Liver (tissue), 9 donors: Measurements from ENCODE around the gene ADCYAP1R1. TPM values are rescaled to one million over a fixed set of nuclear protein-coding genes. Genes with fewer than 3 reads are reported as not detected.

Experiments
- DNase-seq: peaks from one replicate; pipeline ENCODE4 v3.0.0-alpha.2; 2017; ENCODE audit warnings: low spot score
- H3K27ac ChIP-seq, 2 donors: one replicate each; pipeline ENCODE4 v1.7.0; 2013; ENCODE audit warnings: inconsistent platforms in 2 of 2, low read length in 2 of 2, control low read depth in 1 of 2, low read depth in 1 of 2, mild to moderate bottlenecking in 1 of 2
- H3K27me3 ChIP-seq, 4 donors: one replicate each; pipeline versions ENCODE4 v1.6.1 to v1.7.0; 2013; ENCODE audit warnings: low read length in 3 of 4, inconsistent platforms in 1 of 4, mild to moderate bottlenecking in 1 of 4, moderate library complexity in 1 of 4; ENCODE audit not compliant: control insufficient read depth in 4 of 4, insufficient read depth in 4 of 4
- H3K36me3 ChIP-seq, 4 donors: one replicate each; pipeline versions ENCODE4 v1.6.1 to v1.7.0; 2013; ENCODE audit warnings: low read length in 3 of 4, mild to moderate bottlenecking in 3 of 4, low read depth in 1 of 4, moderate library complexity in 1 of 4; ENCODE audit not compliant: control insufficient read depth in 4 of 4, insufficient read depth in 3 of 4
- H3K4me1 ChIP-seq, 4 donors: one replicate each; pipeline versions ENCODE4 v1.6.1 to v1.7.0; 2013; ENCODE audit warnings: low read length in 3 of 4, mild to moderate bottlenecking in 3 of 4, moderate library complexity in 1 of 4; ENCODE audit not compliant: control insufficient read depth in 4 of 4, insufficient read depth in 4 of 4
- H3K4me3 ChIP-seq, 3 donors: one replicate each; pipeline versions ENCODE4 v1.6.1 to v1.7.0; 2013; ENCODE audit warnings: low read length in 3 of 3, control low read depth in 1 of 3, low read depth in 1 of 3, mild to moderate bottlenecking in 1 of 3
- H3K9ac ChIP-seq, 2 donors: one replicate each; pipeline ENCODE4 v1.7.0; 2013; ENCODE audit warnings: low read length in 2 of 2, mild to moderate bottlenecking in 2 of 2, moderate library complexity in 2 of 2, control low read depth in 1 of 2, low read depth in 1 of 2
- H3K9me3 ChIP-seq, 4 donors: one replicate each; pipeline versions ENCODE4 v1.6.1 to v1.7.0; 2013; ENCODE audit warnings: low read length in 3 of 4; ENCODE audit not compliant: control insufficient read depth in 4 of 4
- ATF3 ChIP-seq: IDR thresholded peaks from 2 replicates; pipeline ENCODE4 v1.6.1; 2016; ENCODE audit warnings: antibody characterized with exemption
- CTCF ChIP-seq: fragments of 150-350 bp; IDR thresholded peaks from 2 replicates; pipeline ENCODE4 v1.5.1; 2017; ENCODE audit warnings: improper control_type of control experiment, low read depth, low read length; ENCODE audit not compliant: missing input control
- EGR1 ChIP-seq, 2 donors: IDR thresholded peaks; 2 replicates each; pipeline ENCODE4 v1.6.1; 2016 to 2018; ENCODE audit warnings: antibody characterized with exemption in 2 of 2, low read depth in 2 of 2
- FOXA1 ChIP-seq: IDR thresholded peaks from 2 replicates; pipeline ENCODE4 v1.6.1; 2016; ENCODE audit warnings: antibody characterized with exemption
- GABPA ChIP-seq, 2 donors: IDR thresholded peaks in 1 of 2; conservative IDR thresholded peaks in 1 of 2; 2 replicates each; pipeline ENCODE4 v1.6.1; 2016; ENCODE audit warnings: antibody characterized with exemption in 2 of 2, mild to moderate bottlenecking in 1 of 2, moderate library complexity in 1 of 2
- HNF4A ChIP-seq, 2 donors: conservative IDR thresholded peaks; 2 replicates each; pipeline ENCODE4 v1.6.1; 2016; ENCODE audit warnings: antibody characterized with exemption in 2 of 2, mild to moderate bottlenecking in 2 of 2
- HNF4G ChIP-seq: IDR thresholded peaks from 2 replicates; pipeline ENCODE4 v1.6.1; 2016; ENCODE audit warnings: antibody characterized with exemption
- JUND ChIP-seq, 2 donors: IDR thresholded peaks; 2 replicates each; pipeline ENCODE4 v1.6.1; 2016; ENCODE audit warnings: antibody characterized with exemption in 2 of 2
- MAX ChIP-seq: IDR thresholded peaks from 2 replicates; pipeline ENCODE4 v1.6.1; 2016; ENCODE audit warnings: antibody characterized with exemption
- NR2F2 ChIP-seq: IDR thresholded peaks from 2 replicates; pipeline ENCODE4 v1.6.1; 2016; ENCODE audit warnings: antibody characterized with exemption
- RAD21 ChIP-seq, 2 donors: IDR thresholded peaks; 2 replicates each; pipeline ENCODE4 v1.6.1; 2016; ENCODE audit warnings: antibody characterized with exemption in 2 of 2, mild to moderate bottlenecking in 2 of 2
- REST ChIP-seq: IDR thresholded peaks from 2 replicates; pipeline ENCODE4 v1.6.1; 2016; ENCODE audit warnings: antibody characterized with exemption, mild to moderate bottlenecking
- RXRA ChIP-seq, 2 donors: IDR thresholded peaks; 2 replicates each; pipeline ENCODE4 v1.6.1; 2017 to 2018; ENCODE audit warnings: antibody characterized with exemption in 2 of 2, mild to moderate bottlenecking in 1 of 2
- TAF1 ChIP-seq: conservative IDR thresholded peaks from 2 replicates; pipeline ENCODE4 v1.6.1; 2016; ENCODE audit warnings: antibody characterized with exemption, mild to moderate bottlenecking
- YY1 ChIP-seq: IDR thresholded peaks from 2 replicates; pipeline ENCODE4 v1.6.1; 2016; ENCODE audit warnings: antibody characterized with exemption, mild to moderate bottlenecking
- ZBTB33 ChIP-seq: IDR thresholded peaks from 2 replicates; pipeline ENCODE4 v1.6.1; 2016; ENCODE audit warnings: antibody characterized with exemption
- WGBS: extraction: QIAGEN DNeasy Blood & Tissue Kit; methylation state at CpG from one replicate; pipeline ENCODE4 v1.1.7; 2013; 5-methylcytosine and 5-hydroxymethylcytosine counted together
- polyA plus RNA-seq, 2 donors: library from polyadenylated mRNA; stranded (reverse) in 1 of 2; unstranded in 1 of 2; fragments of 200-250 nt in 1 of 2; fragments of >200 nt in 1 of 2; fragmentation: Nextera tagmentation in 1 of 2; extraction: Ambion mirVana in 1 of 2; gene quantifications; one replicate each; pipeline versions ENCODE4 v1.2.1 to v1.2.3, GENCODE V29; 2013 to 2015
- total RNA-seq, 2 donors: library from RNA; depleted of rRNA; stranded (reverse); fragments of >200 nt; gene quantifications; one replicate each; pipeline ENCODE4 v1.2.3, GENCODE V29; 2014
- donor health status: healthy.
- donor health status: healthy.
- donor health status: healthy.
- donor health status: healthy.
- donor health status: healthy.

Gene ADCYAP1R1
- total and polyA plus RNA-seq, 4 donors: 0.05 to 0.67 (median 0.12) TPM; not detected in 1

GRCh38 chr7:31100445-31100844 is 48.3 kb downstream of the ADCYAP1R1 start:
- Histone ChIP-seq H3K9me3 (no peaks in the 10 kb centered on the region), H3K27ac (no peak overlapping the region), H3K27me3 (peaks cover 0 to 2% (median 0%) of the 10 kb centered on the region in 4 donors), H3K36me3 (no peaks in the 10 kb centered on the region), H3K9ac (no peak overlapping the region), H3K4me3 (no peak overlapping the region), H3K4me1 (no peaks in the 10 kb centered on the region)
- no peak for TF ChIP-seq FOXA1
- no peak for TF ChIP-seq MAX
- TF ChIP-seq ZBTB33: no peak
- TF ChIP-seq CTCF: no peak
- no peak for TF ChIP-seq YY1
- TF ChIP-seq JUND (IDR thresholded peaks at IDR 0.05): no peak
- TF ChIP-seq NR2F2: no peak
- DNase-seq: no peak
- 54% methylated on average over 2 of the region's 2 CpGs for WGBS

- no peak for DNase-seq
- Histone ChIP-seq H3K36me3 (no peaks in the 10 kb centered on the region), H3K4me1 (no peaks in the 10 kb centered on the region), H3K27ac (no peak overlapping the region), H3K27me3 (peaks cover 0 to 2% (median 0%) of the 10 kb centered on the region in 4 donors), H3K9me3 (no peaks in the 10 kb centered on the region), H3K4me3 (no peak overlapping the region), H3K9ac (no peak overlapping the region)
- TF ChIP-seq REST: no peak
- no peak for TF ChIP-seq MAX
- TF ChIP-seq EGR1 (IDR thresholded peaks at IDR 0.05; ENCODE audit: low read depth in 2 of 2): no peak
- no peak for TF ChIP-seq RXRA (IDR thresholded peaks at IDR 0.05)
- no peak for TF ChIP-seq NR2F2
- TF ChIP-seq ATF3: no peak
- no peak for TF ChIP-seq CTCF
- TF ChIP-seq HNF4G: no peak
- TF ChIP-seq TAF1: no peak
- no peak for TF ChIP-seq ZBTB33
- TF ChIP-seq JUND (IDR thresholded peaks at IDR 0.05): no peak
- TF ChIP-seq FOXA1: no peak
- TF ChIP-seq RAD21 (IDR thresholded peaks at IDR 0.05): no peak
- TF ChIP-seq HNF4A (conservative IDR thresholded peaks at IDR 0.05): no peak
- no peak for TF ChIP-seq GABPA (IDR thresholded peaks at IDR 0.05 in 1 of 2, conservative IDR thresholded peaks at IDR 0.05 in 1 of 2)
- WGBS: 65% methylated on average over 3 of the region's 3 CpGs
Measured at GRCh38 chr7:31100871-31101270, 48.8 kb downstream of the ADCYAP1R1 start.
